ENCODE data around the gene SAMD8. TPM values are rescaled to one million over a fixed set of nuclear protein-coding genes. Genes with fewer than 3 reads are reported as not detected.

The SAMD8 gene
- total and polyA plus RNA-seq, 2 donors (not counting 3 experiments of a cell fraction or from before 2014, with no cell fraction given): 19.6 to 22.8 TPM

GRCh38 chr10:75208181-75208580 lies 96.7 kb downstream of the SAMD8 start:
- Histone ChIP-seq H3K4me3 (replicated peaks in 1 of 3; ENCODE audit: insufficient read depth in 1 of 3, low read depth in 1 of 3, low read length in 3 of 3) (no peak overlapping the region), H3K79me2 (ENCODE audit: control insufficient read depth, insufficient read depth, low read length) (peaks cover 25% of the 10 kb centered on the region), H3K36me3 (ENCODE audit: control insufficient read depth in 2 of 2, extremely low read depth in 1 of 2, insufficient read depth in 2 of 2, low read length in 2 of 2) (peaks cover 2 to 9% of the 10 kb centered on the region in 2 experiments), H3K27ac (ENCODE audit: insufficient read depth, low read depth, low read length) (no peak overlapping the region), H3K4me2 (ENCODE audit: insufficient read depth, low read length) (no peak overlapping the region), H4K20me1 (replicated peaks; ENCODE audit: control insufficient read depth, extremely low read depth, insufficient read depth, low read length) (peaks cover 3% of the 10 kb centered on the region), H3K4me1 (ENCODE audit: control insufficient read depth, extremely low read depth, insufficient read depth, low read length) (peaks cover 21% of the 10 kb centered on the region), H2AFZ (ENCODE audit: low read depth, low read length) (no peak overlapping the region), H3K27me3 (ENCODE audit: control insufficient read depth in 2 of 2, insufficient read depth in 2 of 2, low read length in 2 of 2) (no peaks in the 10 kb centered on the region), H3K9me1 (replicated peaks; ENCODE audit: control insufficient read depth, extremely low read depth, insufficient read depth, low read length) (no peaks in the 10 kb centered on the region), H3K9me3 (replicated peaks; ENCODE audit: control insufficient read depth, insufficient read depth, low read length) (no peaks in the 10 kb centered on the region), H3K9ac (replicated peaks; ENCODE audit: extremely low read depth, insufficient read depth, low read length) (no peak overlapping the region)
- CTCF ChIA-PET: interaction anchor here (0.5 to 4.2 kb wide), 3 partner anchors 12 to 24 kb away, joined by 3 to 30 read pairs (median 4); no protein-coding TSS in a partner anchor
- POLR2A ChIA-PET: no interaction called here
- no TSS peak for BruUV-seq (replicated peaks)
- dilution Hi-C loops (cut with MboI; ENCODE audit: extremely low pct_ligation_motif_present, low sequenced_read_pairs) (no loop called here), intact Hi-C loops (cut with micrococcal nuclease) (no loop called here)
- no peak for DNase-seq (ENCODE audit: low read depth, low spot score)
- no peak for TF ChIP-seq EZH2 (IDR thresholded peaks at IDR 0.05; ENCODE audit: borderline replicate concordance, low read depth, low read length, severe bottlenecking)
- no peak for TF ChIP-seq FOS (IDR thresholded peaks at IDR 0.05; ENCODE audit: borderline replicate concordance, insufficient read depth, low read length)
- no peak for TF ChIP-seq POLR2AphosphoS5 (IDR thresholded peaks at IDR 0.05; ENCODE audit: insufficient read depth, low read depth, low read length)
- no peak for TF ChIP-seq POLR2A (IDR thresholded peaks at IDR 0.05; ENCODE audit: low read depth, low read length)
- FAIRE-seq: no peak

- Histone ChIP-seq H3K27ac (ENCODE audit: insufficient read depth, low read depth, low read length) (peak overlapping the region; percentile 94), H3K27me3 (ENCODE audit: control insufficient read depth in 2 of 2, insufficient read depth in 2 of 2, low read length in 2 of 2) (no peaks in the 10 kb centered on the region), H3K36me3 (ENCODE audit: control insufficient read depth in 2 of 2, extremely low read depth in 1 of 2, insufficient read depth in 2 of 2, low read length in 2 of 2) (peaks cover 4 to 16% of the 10 kb centered on the region in 2 experiments), H3K4me2 (ENCODE audit: insufficient read depth, low read length) (peak overlapping the region; percentile 81), H4K20me1 (replicated peaks; ENCODE audit: control insufficient read depth, extremely low read depth, insufficient read depth, low read length) (peaks cover 3% of the 10 kb centered on the region), H3K9ac (replicated peaks; ENCODE audit: extremely low read depth, insufficient read depth, low read length) (peak overlapping the region; percentile 100), H3K9me3 (replicated peaks; ENCODE audit: control insufficient read depth, insufficient read depth, low read length) (no peaks in the 10 kb centered on the region), H3K4me1 (ENCODE audit: control insufficient read depth, extremely low read depth, insufficient read depth, low read length) (peaks cover 21% of the 10 kb centered on the region), H3K4me3 (replicated peaks in 1 of 3; ENCODE audit: insufficient read depth in 1 of 3, low read depth in 1 of 3, low read length in 3 of 3) (peak overlapping the region in 2 of 3 experiments; percentile 63 to 73), H3K79me2 (ENCODE audit: control insufficient read depth, insufficient read depth, low read length) (peaks cover 34% of the 10 kb centered on the region), H2AFZ (ENCODE audit: low read depth, low read length) (peak overlapping the region; percentile 62), H3K9me1 (replicated peaks; ENCODE audit: control insufficient read depth, extremely low read depth, insufficient read depth, low read length) (no peaks in the 10 kb centered on the region)
- ChIA-PET POLR2A (interaction anchor here (1.5 to 2.6 kb wide), 2 partner anchors 16 to 23 kb away, joined by 14 to 23 read pairs; no protein-coding TSS in a partner anchor), CTCF (interaction anchor here (1.2 to 4.2 kb wide), 5 partner anchors 16 to 965 kb away, joined by 4 to 30 read pairs (median 17); partner anchors contain the start of gene COMTD1)
- no peak for TF ChIP-seq CTCF (IDR thresholded peaks at IDR 0.05; ENCODE audit: extremely low read depth in 1 of 2, insufficient read depth in 1 of 2, low read depth in 1 of 2, low read length in 2 of 2)
- TF ChIP-seq FOS (IDR thresholded peaks at IDR 0.05; ENCODE audit: borderline replicate concordance, insufficient read depth, low read length): no peak
- no peak for TF ChIP-seq POLR2A (IDR thresholded peaks at IDR 0.05; ENCODE audit: low read depth, low read length)
- no TSS peak for BruUV-seq (replicated peaks)
- intact Hi-C loops (cut with micrococcal nuclease) (no loop called here), dilution Hi-C loops (cut with MboI; ENCODE audit: extremely low pct_ligation_motif_present, low sequenced_read_pairs) (no loop called here)
- no peak for FAIRE-seq
- no peak for DNase-seq (ENCODE audit: low read depth, low spot score)
These were observed 97.8 kb downstream of the SAMD8 start for GRCh38 chr10:75209086-75209920.
